MM.1S (cell line): Measurements from ENCODE around the gene KCTD10.

Source experiments
- EZH2 ChIP-seq: fragments of 300-600 bp; sonication (generic); optimal IDR thresholded peaks from 2 replicates; pipeline ENCODE3; 2017; ENCODE audit warnings: low read depth, mild to moderate bottlenecking, antibody characterized with exemption, low read length, mixed read lengths
- TF ChIP-seq, protein P1 (sequence below): fragments of 300-600 bp; sonication (generic); IDR thresholded peaks from 2 replicates; pipeline ENCODE4 v1.5.1; 2016; ENCODE audit warnings: antibody characterized with exemption, low read length, mixed read lengths

DNA sequence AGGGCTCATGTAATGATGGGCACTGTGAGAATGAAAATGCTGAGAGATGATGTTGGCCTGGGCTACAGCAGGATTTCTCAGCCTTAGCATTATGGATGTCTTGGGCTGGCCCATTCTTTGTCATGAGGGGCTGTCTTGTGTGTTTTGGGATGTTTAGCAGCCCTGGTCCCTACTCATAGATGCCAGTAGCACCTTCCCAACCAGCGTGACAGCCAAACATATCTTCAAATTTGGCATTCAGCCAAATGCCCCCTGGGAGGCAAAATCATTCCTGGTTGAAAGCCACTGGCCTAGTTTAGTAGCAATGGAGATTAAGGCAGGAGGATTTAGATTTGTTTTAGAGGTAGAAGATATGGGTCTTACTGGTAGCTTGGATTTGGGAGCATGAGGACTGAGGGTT is 27.0 kb upstream of the KCTD10 start:
- TF ChIP-seq, protein P1, sequence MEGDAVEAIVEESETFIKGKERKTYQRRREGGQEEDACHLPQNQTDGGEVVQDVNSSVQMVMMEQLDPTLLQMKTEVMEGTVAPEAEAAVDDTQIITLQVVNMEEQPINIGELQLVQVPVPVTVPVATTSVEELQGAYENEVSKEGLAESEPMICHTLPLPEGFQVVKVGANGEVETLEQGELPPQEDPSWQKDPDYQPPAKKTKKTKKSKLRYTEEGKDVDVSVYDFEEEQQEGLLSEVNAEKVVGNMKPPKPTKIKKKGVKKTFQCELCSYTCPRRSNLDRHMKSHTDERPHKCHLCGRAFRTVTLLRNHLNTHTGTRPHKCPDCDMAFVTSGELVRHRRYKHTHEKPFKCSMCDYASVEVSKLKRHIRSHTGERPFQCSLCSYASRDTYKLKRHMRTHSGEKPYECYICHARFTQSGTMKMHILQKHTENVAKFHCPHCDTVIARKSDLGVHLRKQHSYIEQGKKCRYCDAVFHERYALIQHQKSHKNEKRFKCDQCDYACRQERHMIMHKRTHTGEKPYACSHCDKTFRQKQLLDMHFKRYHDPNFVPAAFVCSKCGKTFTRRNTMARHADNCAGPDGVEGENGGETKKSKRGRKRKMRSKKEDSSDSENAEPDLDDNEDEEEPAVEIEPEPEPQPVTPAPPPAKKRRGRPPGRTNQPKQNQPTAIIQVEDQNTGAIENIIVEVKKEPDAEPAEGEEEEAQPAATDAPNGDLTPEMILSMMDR = no peak
- TF ChIP-seq EZH2 = no peak
